LHCN-M2 (cell line): Measurements from ENCODE around the gene DNAL4. TPM values are rescaled to one million over a fixed set of nuclear protein-coding genes. Genes with fewer than 3 reads are reported as not detected.

Source experiments
- total RNA-seq: library from RNA; depleted of rRNA; stranded (reverse); fragments of >200 nt; gene quantifications from 2 replicates; pipeline ENCODE4 v1.2.3, GENCODE V29; 2014; rRNA removed

The DNAL4 gene
- total RNA-seq, 1 experiment from 2014 or later = 19.0 TPM

Other genes starting within 250 kb of the DNAL4 start
- 2.8 and 20.8 TPM in 2 replicates for gene DMC1, start 224.0 kb downstream of the DNAL4 start, total RNA-seq
- gene FAM227A, start 137.8 kb downstream of the DNAL4 start, total RNA-seq = 0.51 and 1.4 TPM in 2 replicates
- 12.4 and 16.4 TPM in 2 replicates for gene CBY1, start 137.5 kb downstream of the DNAL4 start, total RNA-seq
- gene TOMM22, start 112.2 kb downstream of the DNAL4 start, total RNA-seq = 60.9 and 74.1 TPM in 2 replicates
- gene JOSD1, start 93.2 kb downstream of the DNAL4 start, total RNA-seq = 54.6 and 65.0 TPM in 2 replicates
- 24.5 and 26.4 TPM in 2 replicates for gene GTPBP1, start 88.2 kb downstream of the DNAL4 start, total RNA-seq
- gene SUN2, start 38.1 kb downstream of the DNAL4 start, total RNA-seq = 136 and 140 TPM in 2 replicates
- gene NPTXR, start 49.9 kb upstream of the DNAL4 start, total RNA-seq = 0.06 and 0.23 TPM in 2 replicates
- gene CBX6, start 78.1 kb upstream of the DNAL4 start, total RNA-seq = 29.0 TPM in 2 replicates
- not detected in 2 replicates for gene APOBEC3A, start 163.5 kb upstream of the DNAL4 start, total RNA-seq
- 23.3 and 30.7 TPM in 2 replicates for gene APOBEC3B, start 188.2 kb upstream of the DNAL4 start, total RNA-seq
- 13.5 and 14.0 TPM in 2 replicates for gene APOBEC3C, start 220.1 kb upstream of the DNAL4 start, total RNA-seq
- 0.11 TPM in 1 of 2 replicates, not detected in the other for gene APOBEC3D, start 227.0 kb upstream of the DNAL4 start, total RNA-seq
- gene APOBEC3F, start 246.7 kb upstream of the DNAL4 start, total RNA-seq = 0.38 and 3.8 TPM in 2 replicates